GM18508 (cell line): ENCODE measurements around the gene NAE1.
A peak's percentile ranks its signal among the peaks of the same experiment; 100 is the strongest.
"Not testable (repeated sequence)": the region's sequence is repeated elsewhere in the genome, so short reads cannot be mapped to it uniquely, and the experiment has no call there.

Source experiments
- ATAC-seq: cut with Tn5 transposase; IDR thresholded peaks from one replicate; pipeline ENCODE4 v1.9.1; 2021; ENCODE audit warnings: moderate number of reproducible peaks; ENCODE audit not compliant: insufficient read depth, unreplicated experiment

Gene NAE1

DNA sequence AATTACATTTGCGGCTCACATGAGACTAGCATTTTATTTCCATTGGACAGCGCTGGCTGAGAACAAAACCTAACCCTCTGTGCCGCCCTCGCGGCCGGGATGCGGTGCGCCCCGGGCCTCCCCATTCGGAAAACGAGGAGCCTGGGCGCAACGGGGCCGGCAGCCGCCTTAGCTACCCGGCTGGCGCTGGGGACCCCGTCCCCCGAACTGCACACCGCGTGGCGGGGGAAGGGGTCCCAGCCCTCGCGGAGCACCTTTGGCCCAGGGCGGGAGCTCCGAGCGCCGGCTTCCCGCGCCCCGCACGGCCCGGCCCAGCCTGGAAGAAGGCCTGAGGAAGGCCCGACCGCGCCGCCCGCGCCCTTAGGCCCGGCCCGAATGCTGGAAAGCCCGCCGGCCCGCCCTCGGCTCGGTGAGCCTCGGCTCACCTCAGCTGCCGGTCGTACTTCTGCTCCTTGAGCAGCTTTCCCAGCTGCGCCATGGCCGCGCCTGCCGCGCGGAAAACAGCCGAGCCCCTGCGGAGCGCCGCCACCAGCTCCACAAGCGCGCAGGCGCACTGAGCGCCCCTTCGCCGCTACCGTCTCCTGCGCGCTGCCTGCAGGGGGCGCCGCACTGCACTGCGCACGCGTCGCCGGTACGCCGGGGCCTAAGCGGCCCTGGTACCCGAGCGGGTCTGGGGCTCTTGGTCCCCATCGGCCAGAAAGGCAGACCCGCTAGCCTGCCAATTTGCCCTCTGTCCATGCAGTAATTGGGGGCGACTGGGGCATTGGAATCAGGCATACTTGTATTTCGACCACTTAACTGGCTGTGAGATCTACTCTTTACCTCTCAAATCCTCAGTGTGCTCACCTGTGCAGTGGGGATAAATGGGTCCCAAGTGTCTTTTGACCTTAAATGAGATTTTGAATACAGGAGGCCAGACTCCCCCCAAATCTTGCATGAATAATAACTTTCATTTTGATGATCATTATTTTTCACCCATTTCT is at the start of gene NAE1:
Gene NAE1 (minus strand): TSS at position 555 of the 983 bp plus-strand sequence. CDS start 77 bp downstream, at position 478.
- peak; percentile 78 for ATAC-seq

DNA sequence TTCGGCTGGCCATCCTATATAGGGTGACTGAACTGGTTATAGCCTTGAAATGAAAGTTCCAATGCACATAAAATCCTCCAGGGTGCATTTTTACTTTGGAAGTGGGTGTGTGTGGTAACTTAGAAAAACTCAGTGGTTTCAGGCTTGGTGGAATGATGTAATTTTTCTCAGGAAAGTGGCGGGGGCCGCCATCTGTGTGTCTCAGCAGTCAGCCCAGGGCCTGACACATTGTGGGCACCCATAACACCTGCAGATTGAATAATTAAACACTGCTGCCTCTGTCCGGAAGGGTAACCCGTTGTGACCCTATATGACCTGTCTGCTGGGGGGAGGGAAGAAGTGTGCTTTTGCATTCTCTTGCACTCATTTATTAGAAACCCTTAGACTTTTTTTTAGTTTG is 47.3 kb upstream of the NAE1 start:
- no peak for ATAC-seq

DNA sequence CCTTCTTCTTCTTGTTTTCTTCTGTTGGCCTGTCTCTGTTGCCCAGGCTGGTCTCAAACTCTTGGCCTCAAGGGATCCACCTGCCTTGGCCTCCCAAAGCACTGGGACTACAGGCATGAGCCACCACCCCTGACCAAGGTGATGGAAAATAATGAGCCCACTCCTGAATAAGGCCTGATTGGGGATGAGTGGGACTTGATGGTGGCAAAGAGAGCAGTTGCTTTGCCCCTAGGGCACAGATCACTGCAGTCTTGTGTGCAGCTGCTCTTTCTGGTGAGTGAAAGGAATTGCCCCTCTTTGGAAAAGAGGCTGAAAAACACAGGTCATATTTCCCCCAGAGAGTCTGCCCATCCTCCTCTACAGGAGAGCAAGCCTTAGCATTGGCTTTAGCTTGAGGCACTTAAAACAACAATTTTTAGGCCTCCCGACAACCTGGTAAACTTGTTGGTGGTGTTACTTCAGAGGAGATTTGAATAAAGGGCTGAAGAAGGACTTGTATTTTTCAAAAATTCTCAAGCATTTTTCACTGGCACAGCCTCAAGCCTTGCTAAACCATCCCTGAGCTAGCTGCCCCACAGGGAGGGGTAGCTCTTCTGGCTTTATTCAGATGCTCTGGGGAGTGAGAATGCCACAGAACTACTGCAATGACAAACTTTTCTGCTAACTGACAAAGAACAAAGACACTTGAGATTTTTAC is 43.5 kb upstream of the NAE1 start:
- no peak for ATAC-seq

DNA sequence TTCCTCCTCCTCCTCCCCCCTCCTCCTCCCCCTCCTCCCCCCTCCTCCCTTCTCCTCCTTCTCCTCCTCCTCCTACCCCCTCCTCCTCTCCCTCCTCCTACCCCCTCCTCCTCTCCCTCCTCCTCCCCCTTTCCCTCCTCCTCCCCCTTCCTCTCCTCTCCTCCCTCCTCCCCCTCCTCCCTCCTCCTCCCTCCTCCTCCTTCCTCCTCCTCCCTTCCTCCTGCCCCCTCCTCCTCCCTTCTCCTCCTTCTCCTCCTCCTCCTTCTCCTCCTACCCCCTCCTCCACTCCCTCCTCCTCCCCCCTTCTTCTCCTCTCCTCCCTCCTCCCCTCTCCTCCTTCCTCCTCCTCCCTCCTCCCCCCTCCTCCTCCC is 42.9 kb upstream of the NAE1 start:
- no peak for ATAC-seq

DNA sequence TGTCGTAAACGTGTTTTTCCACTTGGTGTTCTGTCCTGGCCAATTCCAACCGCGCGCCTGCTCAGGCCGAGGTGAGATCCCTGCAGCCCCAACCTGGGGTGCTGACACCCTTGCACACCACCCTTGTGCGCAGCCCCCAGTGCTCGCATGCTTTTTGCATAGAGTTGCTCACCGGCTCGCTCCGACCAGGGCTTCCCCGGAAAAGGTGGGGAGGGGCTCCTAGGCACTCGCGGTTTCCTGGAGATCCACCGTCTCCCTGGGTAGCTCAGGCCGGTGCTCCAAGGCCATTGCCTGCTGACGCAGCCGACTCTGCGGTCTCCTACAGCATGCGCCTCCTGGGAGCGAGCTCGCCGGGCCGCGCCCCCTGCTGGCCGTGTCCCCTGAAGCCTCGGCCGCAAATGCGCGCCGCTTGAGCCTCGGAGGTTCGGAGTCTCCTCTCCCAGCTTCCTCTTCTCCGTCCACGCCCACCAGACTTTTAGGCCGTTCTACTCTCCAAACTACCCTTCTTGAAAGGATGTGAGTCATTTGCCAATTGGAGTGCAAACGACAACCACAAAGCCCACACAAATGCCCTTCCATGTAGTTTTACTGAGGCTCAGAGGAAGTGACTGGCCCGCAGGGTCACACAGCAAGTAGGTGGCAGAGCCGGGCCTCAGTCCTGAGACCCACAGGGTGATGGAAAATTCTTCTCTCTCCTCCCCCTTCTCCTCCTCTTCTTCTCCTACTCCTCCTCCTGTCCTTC is 42.3 kb upstream of the NAE1 start:
- peak; percentile 60 for ATAC-seq

DNA sequence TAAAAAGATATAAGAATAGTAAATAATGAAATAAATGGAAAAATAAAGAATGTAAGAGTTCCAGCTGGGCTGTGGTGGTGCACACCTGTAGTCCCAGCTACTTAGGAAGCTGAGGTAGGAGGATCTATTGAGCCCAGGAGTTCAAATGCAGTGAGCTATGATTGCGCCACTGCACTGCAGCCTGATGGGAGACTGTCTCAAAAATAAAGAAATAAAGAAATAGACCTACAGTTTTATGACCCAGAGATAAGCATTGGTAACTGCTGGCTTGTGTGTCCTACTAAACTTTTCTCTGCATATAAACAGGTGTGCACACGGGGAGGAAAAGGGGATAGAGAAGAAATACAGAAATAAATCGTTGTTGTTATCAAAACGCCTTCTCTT is 41.8 kb upstream of the NAE1 start:
- no peak for ATAC-seq

DNA sequence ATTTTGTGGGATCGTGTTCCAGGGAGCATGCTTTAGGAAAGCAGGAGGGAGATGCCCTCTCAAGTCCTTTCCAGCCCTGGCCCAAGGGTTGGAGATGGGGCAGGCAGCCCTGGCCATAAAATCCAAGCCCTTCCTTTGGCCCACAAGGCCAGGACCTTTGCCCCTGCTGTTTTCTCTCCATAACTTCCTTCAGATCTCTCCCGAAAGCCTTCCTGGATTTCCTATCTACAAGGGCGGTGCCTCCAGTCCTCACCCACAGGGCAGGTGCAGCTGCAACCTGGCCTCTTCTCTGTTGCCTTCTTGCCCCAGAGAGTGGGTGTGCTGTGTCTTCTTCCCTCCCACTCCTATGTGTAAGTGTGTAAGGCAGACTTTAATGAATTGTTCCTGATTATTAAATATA is 41.1 kb upstream of the NAE1 start:
- no peak for ATAC-seq

DNA sequence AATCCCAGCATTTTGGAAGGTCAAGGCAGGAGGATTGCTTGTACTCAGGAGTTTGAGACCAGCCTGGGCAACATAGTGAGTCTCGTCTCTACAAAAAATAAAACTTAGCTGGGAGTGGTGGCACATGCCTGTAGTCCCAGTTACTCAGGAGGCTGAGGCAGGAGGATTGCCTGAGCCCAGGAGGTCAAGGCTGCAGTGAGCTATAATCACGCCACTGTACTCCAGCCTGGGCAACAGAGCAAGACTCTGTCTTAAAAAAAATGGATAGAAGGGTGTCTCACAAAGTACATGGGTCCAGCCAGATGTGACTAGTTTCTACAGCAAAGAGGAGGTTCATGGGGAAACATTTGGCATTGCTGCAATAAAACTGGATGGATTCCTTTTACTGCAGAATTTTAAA is 40.6 kb upstream of the NAE1 start:
- ATAC-seq, result not testable (repeated sequence)

DNA sequence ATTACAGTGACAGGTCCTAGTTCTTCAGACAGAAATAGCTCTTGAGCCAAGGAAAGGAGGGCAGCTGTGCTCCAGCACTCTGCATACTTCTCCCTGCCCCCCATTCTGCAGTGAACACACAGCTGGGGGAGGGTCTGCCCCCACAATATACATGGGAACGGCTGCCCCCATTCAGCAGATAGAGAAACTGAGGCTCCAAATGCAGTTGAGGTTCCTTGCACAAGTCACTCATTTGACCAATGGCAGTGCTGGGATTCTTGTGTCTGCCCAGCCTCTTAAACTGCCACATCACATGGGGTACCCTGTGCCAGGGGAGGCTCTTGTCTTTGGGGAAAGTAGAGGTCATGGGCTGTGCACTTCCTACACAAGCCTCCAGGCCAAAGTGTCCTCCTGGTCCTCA is 38.6 kb upstream of the NAE1 start:
- ATAC-seq, result no peak

DNA sequence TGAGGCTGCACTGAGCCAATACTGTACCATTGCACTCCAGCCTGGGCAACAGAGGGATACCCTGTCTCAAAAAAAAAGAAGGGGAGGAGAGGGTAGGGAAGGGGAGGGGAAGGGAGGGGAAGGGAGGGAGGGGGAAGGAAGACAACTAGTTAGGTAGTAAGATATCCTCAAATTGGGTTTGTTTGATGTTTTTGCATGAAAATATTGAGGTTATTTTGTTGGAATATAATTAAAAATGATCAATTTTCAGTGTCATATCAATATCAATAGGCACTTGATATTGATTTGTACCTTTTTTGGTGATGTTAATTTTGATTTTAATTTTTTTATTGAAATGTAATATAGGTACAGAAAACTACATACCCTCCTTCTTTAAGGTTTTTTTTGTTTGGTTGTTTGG is 32.9 kb upstream of the NAE1 start:
- no peak for ATAC-seq

DNA sequence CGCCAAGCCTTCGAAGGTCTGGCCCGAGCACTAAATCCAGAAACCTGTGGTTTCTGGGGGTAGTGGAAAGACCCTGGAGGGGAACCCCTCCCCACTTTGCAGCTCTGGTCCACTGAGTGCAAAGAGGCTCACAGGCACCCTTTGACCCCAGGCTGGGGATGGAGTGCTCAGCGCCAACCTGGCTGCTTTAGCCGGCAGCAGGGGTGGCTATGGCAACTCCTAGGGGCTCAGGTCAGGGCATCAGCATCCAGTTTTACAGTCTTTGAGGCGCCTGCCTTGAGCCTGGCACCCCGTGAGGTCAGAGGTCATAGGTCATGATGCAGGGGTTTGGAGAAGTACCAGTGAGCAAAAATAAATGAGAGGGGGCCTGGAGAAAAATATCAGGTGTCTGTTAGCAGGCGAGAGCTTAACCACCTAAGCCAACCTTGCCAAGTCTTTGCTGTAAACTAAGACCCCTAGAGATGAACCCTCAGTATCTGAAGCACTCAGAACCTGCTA is 31.3 kb upstream of the NAE1 start:
- no peak for ATAC-seq

DNA sequence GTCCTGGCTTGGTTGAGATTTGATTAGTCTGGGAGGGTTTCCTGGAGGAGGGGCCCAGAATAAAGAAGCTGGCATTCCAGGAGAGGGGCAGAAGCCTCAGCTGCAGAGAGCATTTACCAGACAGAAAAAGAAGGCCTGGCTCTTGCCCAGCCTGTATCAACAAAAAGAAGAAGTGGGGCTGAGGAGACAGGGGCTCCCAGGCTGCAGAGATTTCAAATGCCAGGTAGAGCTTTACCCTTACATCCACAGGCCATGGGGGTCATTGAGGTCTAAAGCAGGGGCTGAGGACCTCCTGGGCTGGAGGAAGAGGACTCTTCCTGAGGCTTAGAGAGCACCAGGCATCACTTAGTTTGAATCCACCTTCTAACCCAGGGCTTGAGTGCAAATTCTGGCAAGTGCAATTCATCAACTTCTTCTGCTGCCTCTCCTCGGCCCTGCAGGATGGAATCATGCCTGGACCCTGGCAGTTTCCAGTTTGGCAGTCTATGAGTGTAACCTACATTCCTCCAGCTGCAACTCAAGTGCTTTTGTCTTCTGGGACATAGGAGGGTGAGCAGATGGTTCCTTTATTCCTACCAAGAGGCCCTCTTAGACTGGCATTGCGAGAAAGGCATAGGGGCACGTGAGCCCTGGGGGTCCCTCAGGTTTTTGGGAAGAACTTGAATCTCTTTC is 28.8 kb upstream of the NAE1 start:
- no peak for ATAC-seq

DNA sequence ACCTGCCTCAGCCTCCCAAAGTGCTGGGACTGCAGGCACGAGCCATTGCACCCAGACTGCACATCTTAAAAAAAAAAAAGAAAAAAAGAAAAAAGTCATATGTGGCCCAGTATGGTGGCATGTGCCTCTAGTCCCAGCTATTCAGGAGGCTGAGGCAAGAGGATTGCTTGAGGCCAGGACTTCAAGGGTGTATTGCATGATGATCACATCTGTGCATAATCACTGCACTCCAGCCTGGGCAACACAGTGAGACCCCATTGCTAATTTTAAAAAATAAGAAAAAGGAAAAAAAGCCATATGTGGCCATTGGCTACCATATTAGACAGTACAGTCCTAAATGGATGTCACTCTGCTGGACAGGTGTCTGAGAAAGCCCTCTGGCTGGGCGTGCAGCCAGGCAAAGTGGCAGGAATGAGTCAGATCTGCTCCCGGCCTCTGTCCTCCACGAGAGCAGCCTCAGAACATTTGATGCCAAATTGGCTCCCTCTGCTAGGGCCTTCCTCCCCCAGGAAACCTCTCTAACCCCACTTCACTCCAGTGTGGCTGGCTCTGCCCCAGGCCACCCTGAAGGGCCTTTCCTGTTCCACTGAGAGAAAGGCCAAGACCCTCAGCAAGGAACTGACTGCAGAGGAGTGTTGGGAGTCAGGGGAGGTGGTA is 28.1 kb upstream of the NAE1 start:
- no peak for ATAC-seq

DNA sequence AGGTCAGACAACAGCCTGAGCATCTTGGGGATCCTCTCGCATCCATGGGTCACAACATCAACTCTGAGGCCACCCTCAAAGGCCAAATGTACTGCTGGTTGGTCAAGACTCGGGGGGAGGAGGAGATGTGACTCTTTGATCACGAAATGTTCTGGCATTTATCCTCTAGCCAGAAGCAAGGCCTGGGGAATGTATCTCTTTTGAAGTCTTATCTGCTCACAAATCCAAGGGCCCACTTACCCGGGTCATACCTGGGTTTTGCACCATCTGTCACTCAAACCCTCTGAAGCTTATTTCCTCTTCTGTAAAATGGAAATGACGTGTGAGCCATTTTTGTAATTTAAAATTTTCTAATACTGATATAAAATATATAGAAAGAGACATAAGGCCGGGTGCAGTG is 26.7 kb upstream of the NAE1 start:
- no peak for ATAC-seq

DNA sequence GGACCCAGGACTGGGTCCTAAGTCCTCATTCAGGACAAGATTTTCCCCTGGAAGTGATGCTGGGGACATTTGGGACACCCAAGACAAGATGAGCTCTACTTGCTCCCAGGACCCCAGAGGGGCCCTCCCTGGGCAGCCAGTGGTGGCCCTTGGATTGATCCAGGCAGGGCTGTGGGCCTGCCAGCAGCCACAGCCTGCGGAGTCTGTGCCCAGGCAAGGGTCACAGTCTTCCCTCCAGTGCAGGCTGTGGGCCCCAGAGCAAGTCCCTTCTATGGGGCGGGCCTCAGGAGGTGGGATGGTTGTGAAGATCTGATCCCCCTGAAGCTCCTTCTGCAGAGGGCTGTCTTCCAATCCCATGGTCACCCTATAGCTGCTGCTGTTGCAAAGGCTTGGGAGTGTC is 26.0 kb upstream of the NAE1 start:
- no peak for ATAC-seq

DNA sequence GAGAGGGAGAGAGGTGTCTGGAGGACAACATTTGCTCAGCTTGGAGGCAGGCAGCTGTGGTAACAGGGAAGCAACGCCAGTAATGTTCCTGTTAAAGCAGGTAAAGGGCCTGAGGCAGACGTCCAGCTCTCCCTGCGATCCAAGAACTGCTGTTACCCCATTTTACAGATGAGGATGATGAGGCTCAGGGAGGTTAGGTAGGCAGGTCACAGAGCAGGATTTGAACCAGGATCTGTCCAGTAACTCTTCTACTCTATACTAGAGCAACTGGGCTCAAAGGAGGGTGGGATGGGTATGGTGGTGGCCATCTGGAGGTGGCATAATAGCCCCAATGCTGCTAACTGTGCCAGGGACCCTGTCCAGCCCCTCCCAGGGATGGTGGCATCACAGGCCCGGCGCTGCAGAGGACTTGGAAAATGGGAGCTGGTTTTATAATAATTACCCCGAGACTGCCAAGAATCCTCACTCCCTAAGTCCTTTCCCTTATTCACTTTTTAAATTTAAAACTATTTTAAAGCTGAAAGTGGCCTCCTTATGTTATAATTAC is 25.5 kb upstream of the NAE1 start:
- ATAC-seq, result no peak

DNA sequence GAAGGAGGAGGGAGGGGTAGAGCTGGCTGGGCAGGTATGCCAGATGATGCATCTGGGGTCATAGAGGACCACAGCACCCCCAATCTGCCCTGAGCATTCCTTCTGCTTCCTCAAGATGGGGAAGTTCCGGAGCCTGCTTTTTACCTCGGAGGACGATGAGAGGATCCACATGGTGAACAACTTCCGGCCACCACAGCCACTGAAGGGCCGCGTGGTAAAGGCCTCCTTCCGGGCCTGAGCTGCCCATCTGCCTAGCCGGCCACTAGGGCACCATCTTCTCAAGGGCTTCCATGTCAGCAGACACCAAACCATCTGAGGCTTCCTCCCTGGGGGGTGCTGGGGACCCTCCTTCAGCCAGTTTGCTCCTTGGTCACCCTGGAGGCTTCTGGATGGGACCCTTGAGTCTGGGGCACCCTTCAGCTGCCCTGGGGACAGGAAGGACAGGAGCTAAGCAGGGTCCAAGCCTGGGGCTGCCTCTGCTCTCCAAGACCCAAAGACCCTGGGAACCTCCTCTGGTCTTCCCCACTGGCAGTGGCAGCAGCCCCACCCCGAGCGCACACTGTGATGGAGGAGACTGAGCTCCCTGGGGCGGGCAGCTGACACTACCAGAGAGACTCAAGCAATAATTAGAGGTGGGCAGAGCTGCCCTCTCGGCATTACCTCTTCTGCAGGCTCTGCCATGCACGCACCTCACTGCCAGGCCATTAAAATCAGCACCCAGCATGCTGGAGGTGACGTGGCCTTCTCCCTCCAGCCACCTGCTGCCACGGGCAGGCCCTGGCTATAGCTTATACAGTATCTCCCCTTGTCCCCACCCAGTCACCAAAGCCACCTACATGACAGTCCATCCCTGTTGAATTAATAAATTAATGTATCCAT is 22.7 kb upstream of the NAE1 start:
- ATAC-seq, result no peak

DNA sequence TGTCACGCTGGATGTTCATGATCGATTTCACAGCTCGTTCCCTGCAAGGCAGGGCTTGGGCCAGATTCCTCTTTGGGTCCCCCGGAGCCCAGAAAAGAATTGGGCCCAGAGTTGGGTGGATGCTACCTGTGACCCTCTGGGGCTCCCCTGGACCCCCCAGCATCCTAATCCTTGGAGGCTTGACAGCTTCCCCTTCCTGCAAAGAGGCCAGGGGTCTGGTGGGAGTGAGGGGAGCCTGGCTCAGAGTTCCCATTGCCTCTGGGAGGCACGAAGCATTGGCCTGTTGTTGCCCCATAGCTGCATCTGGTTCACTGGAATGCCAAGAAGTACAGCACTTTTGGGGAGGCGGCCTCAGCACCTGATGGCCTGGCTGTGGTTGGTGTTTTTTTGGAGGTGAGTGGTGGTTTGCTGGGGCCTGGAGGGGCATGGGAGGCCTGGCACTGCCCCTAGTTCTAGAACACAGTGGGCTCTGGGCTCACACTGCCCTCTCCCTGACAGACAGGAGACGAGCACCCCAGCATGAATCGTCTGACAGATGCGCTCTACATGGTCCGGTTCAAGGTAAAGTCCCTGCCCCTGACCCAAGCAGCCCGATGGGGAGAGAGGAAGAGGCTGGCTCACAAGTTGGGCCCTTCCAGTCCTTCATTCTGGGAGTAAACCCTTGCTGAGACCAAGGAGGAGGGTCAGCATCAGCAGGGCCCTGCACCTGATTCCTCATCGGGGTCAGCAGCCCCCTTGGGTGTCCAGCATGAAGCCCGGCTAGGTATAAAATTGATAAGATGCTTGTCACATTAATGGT is 20.6 kb upstream of the NAE1 start:
- ATAC-seq, result no peak
